ENCODE data around the gene NR6A1.

Gene NR6A1

DNA sequence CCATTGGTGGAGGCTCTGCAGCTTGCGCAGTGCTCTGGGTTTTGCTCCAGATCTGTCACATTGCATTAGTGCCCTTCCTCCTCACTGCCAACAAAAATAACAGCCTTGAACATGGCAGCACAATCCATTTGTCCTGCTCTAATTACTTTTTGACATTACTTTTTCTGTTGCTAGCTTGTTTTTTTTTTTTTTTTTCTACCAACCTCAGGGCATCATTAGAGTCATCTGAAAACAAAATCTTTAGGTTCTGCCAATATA, 146.4 kb downstream of the NR6A1 start:
- Histone ChIP-seq H3K27me3 (ENCODE audit: insufficient read depth, low read length, poor library complexity, severe bottlenecking) (no peaks in the 10 kb centered on the region), H3K4me2 (ENCODE audit: low read depth, low read length, poor library complexity, severe bottlenecking) (no peak overlapping the region), H4K20me1 (ENCODE audit: insufficient read depth, low read length, poor library complexity, severe bottlenecking) (no peaks in the 10 kb centered on the region), H3K4me3 (ENCODE audit: low read length, poor library complexity, severe bottlenecking) (no peak overlapping the region), H3K36me3 (ENCODE audit: insufficient read depth, low read length) (no peaks in the 10 kb centered on the region), H3K9ac (ENCODE audit: low read depth, low read length, poor library complexity, severe bottlenecking) (no peak overlapping the region), H3K4me1 (ENCODE audit: insufficient read depth, low read length, poor library complexity, severe bottlenecking) (peaks cover 13% of the 10 kb centered on the region), H2AFZ (ENCODE audit: low read length) (no peak overlapping the region), H3F3A (ENCODE audit: low read depth) (no peaks in the 10 kb centered on the region), H3K79me2 (ENCODE audit: insufficient read depth, low read length) (no peaks in the 10 kb centered on the region), H3K9me2 (replicated peaks; ENCODE audit: low read depth, low read length) (no peaks in the 10 kb centered on the region), H3K9me3 (ENCODE audit: insufficient read depth, low read depth, low read length) (no peaks in the 10 kb centered on the region)
- TF ChIP-seq EZH2phosphoT487 (IDR thresholded peaks at IDR 0.05; ENCODE audit: borderline replicate concordance), result no peak
- TF ChIP-seq CTCF (conservative IDR thresholded peaks at IDR 0.05; ENCODE audit: low read length), result no peak

DNA sequence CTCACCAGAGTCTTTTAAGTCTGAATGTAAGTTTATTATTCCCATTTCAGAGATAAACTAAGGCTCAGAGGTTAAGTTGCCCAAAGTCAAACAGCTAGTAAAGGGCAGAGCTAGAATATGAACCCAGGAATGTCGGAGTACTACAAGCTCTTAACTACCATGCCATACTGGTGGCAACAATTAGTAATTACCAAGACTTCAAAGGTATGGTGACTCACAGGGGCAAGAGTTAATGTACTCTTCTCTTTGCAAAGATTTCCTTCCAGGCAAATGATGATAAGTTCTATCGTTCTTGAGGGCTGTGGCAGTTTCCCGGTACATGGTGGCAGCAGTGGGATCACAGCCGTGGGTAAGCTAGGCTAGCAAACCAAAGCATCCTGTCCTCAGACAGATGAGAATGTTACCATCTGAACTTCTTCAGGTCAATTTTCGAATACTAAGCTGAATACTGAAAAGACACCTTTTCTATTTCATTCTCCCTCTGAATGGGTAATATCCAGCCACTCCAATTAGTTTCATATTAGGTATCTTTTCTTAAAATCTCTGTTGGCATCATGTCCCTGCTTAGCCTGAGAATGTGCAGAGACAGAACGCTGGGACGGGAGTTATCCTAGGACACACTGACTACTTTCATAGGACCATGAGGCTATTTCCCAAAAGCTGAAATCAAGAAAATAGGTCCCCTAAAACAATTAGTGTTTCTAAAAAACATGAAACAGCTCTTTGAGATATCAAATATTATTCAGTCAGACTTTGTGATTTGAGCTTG, 147.0 kb downstream of the NR6A1 start:
- Histone ChIP-seq H3K4me1 (ENCODE audit: insufficient read depth, low read length, poor library complexity, severe bottlenecking) (peaks cover 8% of the 10 kb centered on the region), H3K36me3 (ENCODE audit: insufficient read depth, low read length) (no peaks in the 10 kb centered on the region)

DNA sequence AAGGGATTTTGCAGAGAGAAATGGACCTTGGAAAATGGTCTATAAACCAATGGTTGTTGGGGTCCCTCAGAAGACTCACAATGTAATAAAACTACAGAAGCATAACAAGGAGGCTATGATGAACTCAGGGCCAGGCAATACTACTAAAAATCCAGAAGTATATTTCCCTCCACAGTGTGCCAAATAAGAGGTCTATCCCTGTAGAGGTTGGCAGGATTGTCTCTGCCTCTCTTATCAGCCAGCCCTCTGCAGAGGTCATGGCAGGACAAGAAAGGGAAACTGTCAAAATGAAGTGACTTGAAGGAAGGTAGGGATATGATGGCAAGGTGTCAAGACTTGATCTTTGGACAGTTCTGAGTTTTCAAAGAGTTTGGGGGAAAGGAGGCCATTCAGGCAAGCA, 148.2 kb downstream of the NR6A1 start:
- TF ChIP-seq CTCF (conservative IDR thresholded peaks at IDR 0.05; ENCODE audit: low read length) (no peak), EZH2phosphoT487 (IDR thresholded peaks at IDR 0.05; ENCODE audit: borderline replicate concordance) (no peak)
- H3F3A ChIP-seq (ENCODE audit: low read depth), result no peaks in the 10 kb centered on the region
- no peaks in the 10 kb centered on the region for H3K36me3 ChIP-seq (ENCODE audit: insufficient read depth, low read length)
- H3K79me2 ChIP-seq (ENCODE audit: insufficient read depth, low read length), result no peaks in the 10 kb centered on the region
- no peaks in the 10 kb centered on the region for H3K9me3 ChIP-seq (ENCODE audit: insufficient read depth, low read depth, low read length)
- H3K4me3 ChIP-seq (ENCODE audit: low read length, poor library complexity, severe bottlenecking), result no peak overlapping the region
- peaks cover 7% of the 10 kb centered on the region for H3K4me1 ChIP-seq (ENCODE audit: insufficient read depth, low read length, poor library complexity, severe bottlenecking)
- H4K20me1 ChIP-seq (ENCODE audit: insufficient read depth, low read length, poor library complexity, severe bottlenecking), result no peaks in the 10 kb centered on the region
- H3K9me2 ChIP-seq (replicated peaks; ENCODE audit: low read depth, low read length), result no peaks in the 10 kb centered on the region
- H2AFZ ChIP-seq (ENCODE audit: low read length), result no peak overlapping the region
- H3K27me3 ChIP-seq (ENCODE audit: insufficient read depth, low read length, poor library complexity, severe bottlenecking), result no peaks in the 10 kb centered on the region
- no peak overlapping the region for H3K4me2 ChIP-seq (ENCODE audit: low read depth, low read length, poor library complexity, severe bottlenecking)
- no peak overlapping the region for H3K9ac ChIP-seq (ENCODE audit: low read depth, low read length, poor library complexity, severe bottlenecking)

More for the DNA sequence above, 147.0 kb downstream of the NR6A1 start:
- no peaks in the 10 kb centered on the region for H3K9me2 ChIP-seq (replicated peaks; ENCODE audit: low read depth, low read length)
- TF ChIP-seq CTCF (conservative IDR thresholded peaks at IDR 0.05; ENCODE audit: low read length) (no peak), EZH2phosphoT487 (IDR thresholded peaks at IDR 0.05; ENCODE audit: borderline replicate concordance) (no peak)
- H3K4me3 ChIP-seq (ENCODE audit: low read length, poor library complexity, severe bottlenecking), result no peak overlapping the region
- H3K9ac ChIP-seq (ENCODE audit: low read depth, low read length, poor library complexity, severe bottlenecking), result no peak overlapping the region
- H3F3A ChIP-seq (ENCODE audit: low read depth), result no peaks in the 10 kb centered on the region
- H3K9me3 ChIP-seq (ENCODE audit: insufficient read depth, low read depth, low read length), result no peaks in the 10 kb centered on the region
- no peaks in the 10 kb centered on the region for H3K27me3 ChIP-seq (ENCODE audit: insufficient read depth, low read length, poor library complexity, severe bottlenecking)
- H2AFZ ChIP-seq (ENCODE audit: low read length), result no peak overlapping the region
- H4K20me1 ChIP-seq (ENCODE audit: insufficient read depth, low read length, poor library complexity, severe bottlenecking), result no peaks in the 10 kb centered on the region
- H3K79me2 ChIP-seq (ENCODE audit: insufficient read depth, low read length), result no peaks in the 10 kb centered on the region
- no peak overlapping the region for H3K4me2 ChIP-seq (ENCODE audit: low read depth, low read length, poor library complexity, severe bottlenecking)

Data from Loucy (cell line).